HG03571 (cell line): ENCODE measurements around the gene HSP90AA1.

ENCODE experiments used
- ATAC-seq: cut with Tn5 transposase; IDR thresholded peaks from one replicate; pipeline ENCODE4 v1.9.1; 2021; ENCODE audit not compliant: unreplicated experiment

The HSP90AA1 gene

GRCh38 chr14:102043251-102044025 lies 43.4 kb downstream of the HSP90AA1 start:
- no peak for ATAC-seq

- ATAC-seq, result no peak
Observed at GRCh38 chr14:102042699-102043098, 44.1 kb downstream of the HSP90AA1 start.

GRCh38 chr14:102040153-102040552 lies 46.7 kb downstream of the HSP90AA1 start:
- ATAC-seq, result no peak

GRCh38 chr14:102039157-102039556 lies 47.7 kb downstream of the HSP90AA1 start:
- no peak for ATAC-seq

GRCh38 chr14:102037686-102038085 lies 49.2 kb downstream of the HSP90AA1 start:
- ATAC-seq, result no peak

GRCh38 chr14:102035914-102036313 lies 50.9 kb downstream of the HSP90AA1 start:
- ATAC-seq, result no peak

GRCh38 chr14:102034301-102034700 lies 52.5 kb downstream of the HSP90AA1 start:
- no peak for ATAC-seq

GRCh38 chr14:102033241-102033640 lies 53.6 kb downstream of the HSP90AA1 start:
- no peak for ATAC-seq
